GM12878 (cell line): ENCODE results near the gene MCEMP1.

ENCODE experiments used
- CTCF ChIP-seq, 3 experiments: IDR thresholded peaks in 2 of 3; conservative IDR thresholded peaks in 1 of 3; 2 replicates each; pipeline ENCODE4 v1.5.1; 2011; ENCODE audit warnings: low read depth in 3 of 3, low read length in 3 of 3, mild to moderate bottlenecking in 3 of 3, control low read depth in 2 of 3, moderate library complexity in 2 of 3, inconsistent platforms in 1 of 3, mixed read lengths in 1 of 3; ENCODE audit not compliant: control insufficient read depth in 2 of 3, insufficient read depth in 1 of 3; ENCODE audit errors: extremely low read depth in 1 of 3
- EP300 ChIP-seq, 2 experiments: fragments of 150-350 bp in 1 of 2; IDR thresholded peaks; 2 replicates each; pipeline ENCODE4 v1.6.1; 2011 to 2012; ENCODE audit warnings: low read depth in 2 of 2, low read length in 2 of 2, borderline replicate concordance in 1 of 2, improper control_type of control experiment in 1 of 2, inconsistent platforms in 1 of 2; ENCODE audit not compliant: control insufficient read depth in 1 of 2
- SPI1 ChIP-seq: IDR thresholded peaks from 2 replicates; pipeline ENCODE4 v1.6.1; 2011; ENCODE audit warnings: low read depth, mild to moderate bottlenecking, low read length, moderate library complexity, borderline replicate concordance; ENCODE audit not compliant: insufficient read depth

DNA sequence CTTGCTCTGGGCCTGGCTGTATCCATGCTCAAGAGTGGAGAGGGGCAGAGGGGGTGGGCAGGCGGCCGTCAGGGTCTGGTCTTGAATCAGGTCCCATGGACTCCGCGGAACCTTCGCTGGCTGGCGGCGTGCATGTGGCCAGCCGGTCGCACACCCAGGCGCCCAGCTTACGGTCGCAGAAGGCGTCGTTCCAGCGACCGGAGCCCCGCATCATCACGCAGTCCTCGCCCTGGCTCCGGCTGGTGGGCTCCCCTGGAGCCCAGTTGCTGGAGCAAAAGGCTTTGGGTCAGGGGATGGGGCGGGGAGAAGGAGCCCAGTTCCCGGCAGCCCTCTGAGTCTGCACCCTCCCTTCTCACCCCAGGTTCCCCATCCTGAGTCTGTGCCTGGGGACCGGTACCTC is 12.3 kb downstream of the MCEMP1 start:
- TF ChIP-seq SPI1: no peak
- no peak for TF ChIP-seq CTCF (IDR thresholded peaks at IDR 0.05 in 2 of 3, conservative IDR thresholded peaks at IDR 0.05 in 1 of 3; ENCODE audit: control insufficient read depth in 2 of 3, extremely low read depth in 1 of 3, insufficient read depth in 1 of 3, low read depth in 3 of 3, low read length in 3 of 3)
- TF ChIP-seq EP300 (IDR thresholded peaks at IDR 0.05; ENCODE audit: borderline replicate concordance in 1 of 2, control insufficient read depth in 1 of 2, low read depth in 2 of 2, low read length in 2 of 2): no peak
